Gastrocnemius medialis (tissue), 4 donors: ENCODE results near the gene PRKCD. TPM values are rescaled to one million over a fixed set of nuclear protein-coding genes. Genes with fewer than 3 reads are reported as not detected.

ENCODE experiments used
- ATAC-seq, 2 donors: fragments of 150-250 bp; one replicate each; pipeline ENCODE4 v1.9.1; 2016
- DNase-seq, 2 donors: peaks; one replicate each; pipeline ENCODE4 v3.0.0-alpha.2; 2019
- H3K27ac ChIP-seq, 4 donors: fragments of 200-600 bp; sonication (generic); 1 replicate in 1 of 4; 2 replicates in 3 of 4; pipeline ENCODE4 v1.5.1; 2016 to 2018; ENCODE audit warnings: mild to moderate bottlenecking in 2 of 4, moderate library complexity in 1 of 4
- H3K27me3 ChIP-seq, 3 donors: fragments of 200-600 bp; sonication (generic) in 2 of 3; 1 replicate in 1 of 3; 2 replicates in 2 of 3; pipeline versions ENCODE4 v1.5.1 to v1.6.0; 2016 to 2019; ENCODE audit warnings: mild to moderate bottlenecking in 1 of 3, moderate library complexity in 1 of 3
- H3K36me3 ChIP-seq, 2 donors: fragments of 200-600 bp; sonication (generic) in 1 of 2; one replicate each; pipeline ENCODE4 v1.5.1; 2017 to 2018
- H3K4me1 ChIP-seq, 2 donors: fragments of 200-600 bp; sonication (generic) in 1 of 2; one replicate each; pipeline ENCODE4 v1.5.1; 2016 to 2017; ENCODE audit warnings: mild to moderate bottlenecking in 2 of 2
- H3K4me3 ChIP-seq, 4 donors: fragments of 200-600 bp; sonication (generic) in 3 of 4; 1 replicate in 1 of 4; 2 replicates in 3 of 4; pipeline ENCODE4 v1.5.1; 2016 to 2019; ENCODE audit warnings: mild to moderate bottlenecking in 2 of 4
- H3K9me3 ChIP-seq, 3 donors: fragments of 200-600 bp; sonication (generic) in 2 of 3; 1 replicate in 1 of 3; 2 replicates in 2 of 3; pipeline ENCODE4 v1.5.1; 2016 to 2019
- POLR2A ChIP-seq, 2 donors: fragments of 450-650 bp; IDR thresholded peaks; one replicate each; pipeline ENCODE4 v1.6.1; 2017; ENCODE audit warnings: antibody characterized with exemption in 2 of 2, mild to moderate bottlenecking in 2 of 2, moderate library complexity in 2 of 2
- in situ Hi-C, 4 donors: fragments of 200-750 bp; cut with MboI; loops; one replicate each; pipeline versions ENCODE4 v1.15.0 to v1.8.0; 2017; ENCODE audit warnings: low sequenced_read_pairs in 4 of 4
- intact Hi-C: fragments of 100-400 bp; cut with DNase I; formaldehyde crosslinking; loops from one replicate; pipeline ENCODE4 v1.15.1; 2023; ENCODE audit warnings: low total_unique reads
- total RNA-seq, 4 donors: library from RNA; depleted of rRNA; stranded (reverse); fragments of >200 nt; gene quantifications; one replicate each; pipeline versions ENCODE4 v1.1.0 to v1.2.3, GENCODE V29; 2016
- TF ChIP-seq, protein P1 (sequence below), 5 experiments: fragments of 450-650 bp in 3 of 5; fragments of 200-600 bp in 2 of 5; sonication (generic) in 2 of 5; IDR thresholded peaks in 4 of 5; conservative IDR thresholded peaks in 1 of 5; 1 replicate in 4 of 5; 2 replicates in 1 of 5; pipeline ENCODE4 v1.5.1; 2016 to 2019; ENCODE audit warnings: antibody characterized with exemption in 5 of 5, mild to moderate bottlenecking in 3 of 5, moderate library complexity in 3 of 5

Gene PRKCD
- total RNA-seq, 4 donors from 2014 or later: 2.1 to 5.9 (median 3.4) TPM

- Histone ChIP-seq H3K36me3 (no peaks in the 10 kb centered on the region), H3K9me3 (no peaks in the 10 kb centered on the region), H3K27me3 (no peaks in the 10 kb centered on the region), H3K4me1 (peaks cover 18 to 22% of the 10 kb centered on the region in 2 donors), H3K27ac (peak overlapping the region; percentile 71 to 87 (median 80)), H3K4me3 (peak overlapping the region; percentile 80 to 91 (median 83))
- intact Hi-C loops: loop anchor here (2.0 to 5.0 kb wide), 2 partner anchors 33 to 1195 kb away; partner anchors contain the start of gene PCBP4
- DNase-seq (no peak), ATAC-seq (no peak)
- in situ Hi-C loops: no loop called here
- TF ChIP-seq, protein P1, sequence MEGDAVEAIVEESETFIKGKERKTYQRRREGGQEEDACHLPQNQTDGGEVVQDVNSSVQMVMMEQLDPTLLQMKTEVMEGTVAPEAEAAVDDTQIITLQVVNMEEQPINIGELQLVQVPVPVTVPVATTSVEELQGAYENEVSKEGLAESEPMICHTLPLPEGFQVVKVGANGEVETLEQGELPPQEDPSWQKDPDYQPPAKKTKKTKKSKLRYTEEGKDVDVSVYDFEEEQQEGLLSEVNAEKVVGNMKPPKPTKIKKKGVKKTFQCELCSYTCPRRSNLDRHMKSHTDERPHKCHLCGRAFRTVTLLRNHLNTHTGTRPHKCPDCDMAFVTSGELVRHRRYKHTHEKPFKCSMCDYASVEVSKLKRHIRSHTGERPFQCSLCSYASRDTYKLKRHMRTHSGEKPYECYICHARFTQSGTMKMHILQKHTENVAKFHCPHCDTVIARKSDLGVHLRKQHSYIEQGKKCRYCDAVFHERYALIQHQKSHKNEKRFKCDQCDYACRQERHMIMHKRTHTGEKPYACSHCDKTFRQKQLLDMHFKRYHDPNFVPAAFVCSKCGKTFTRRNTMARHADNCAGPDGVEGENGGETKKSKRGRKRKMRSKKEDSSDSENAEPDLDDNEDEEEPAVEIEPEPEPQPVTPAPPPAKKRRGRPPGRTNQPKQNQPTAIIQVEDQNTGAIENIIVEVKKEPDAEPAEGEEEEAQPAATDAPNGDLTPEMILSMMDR (IDR thresholded peaks at IDR 0.05 in 4 of 5, conservative IDR thresholded peaks at IDR 0.05 in 1 of 5): no peak
- TF ChIP-seq POLR2A (IDR thresholded peaks at IDR 0.05): no peak
Measured at GRCh38 chr3:53161820-53162671, 1.0 kb downstream of the PRKCD start.

- TF ChIP-seq POLR2A (IDR thresholded peaks at IDR 0.05): no peak
- TF ChIP-seq, protein P1 (IDR thresholded peaks at IDR 0.05 in 4 of 5, conservative IDR thresholded peaks at IDR 0.05 in 1 of 5): no peak
- no peak for ATAC-seq
- in situ Hi-C loops (no loop called here), intact Hi-C loops (loop anchor here (5.0 kb wide), 1 partner anchor 1196 kb away; the partner anchor contains the start of gene PCBP4)
- H3K9me3 ChIP-seq: no peaks in the 10 kb centered on the region
- no peaks in the 10 kb centered on the region for H3K36me3 ChIP-seq
- peak overlapping the region in 1 of 4 donors; percentile 71 for H3K27ac ChIP-seq
- H3K27me3 ChIP-seq: no peaks in the 10 kb centered on the region
- H3K4me3 ChIP-seq: peak overlapping the region in 2 of 4 donors; percentile 80 to 84
- peaks cover 18 to 24% of the 10 kb centered on the region in 2 donors for H3K4me1 ChIP-seq
- no peak for DNase-seq
Measured at GRCh38 chr3:53162672-53163443, 1.8 kb downstream of the PRKCD start.

- Histone ChIP-seq H3K27ac (peak overlapping the region in 1 of 4 donors; percentile 13), H3K36me3 (no peaks in the 10 kb centered on the region), H3K4me1 (peaks cover 18 to 24% of the 10 kb centered on the region in 2 donors), H3K27me3 (no peaks in the 10 kb centered on the region), H3K9me3 (no peaks in the 10 kb centered on the region), H3K4me3 (no peak overlapping the region)
- intact Hi-C loops (loop anchor here (5.0 kb wide), 1 partner anchor 1196 kb away; the partner anchor contains the start of gene PCBP4), in situ Hi-C loops (no loop called here)
- DNase-seq: no peak
- TF ChIP-seq, protein P1 (IDR thresholded peaks at IDR 0.05 in 4 of 5, conservative IDR thresholded peaks at IDR 0.05 in 1 of 5): no peak
- TF ChIP-seq POLR2A (IDR thresholded peaks at IDR 0.05): no peak
- ATAC-seq: no peak
Measured at GRCh38 chr3:53163444-53164387, 2.7 kb downstream of the PRKCD start.

DNA sequence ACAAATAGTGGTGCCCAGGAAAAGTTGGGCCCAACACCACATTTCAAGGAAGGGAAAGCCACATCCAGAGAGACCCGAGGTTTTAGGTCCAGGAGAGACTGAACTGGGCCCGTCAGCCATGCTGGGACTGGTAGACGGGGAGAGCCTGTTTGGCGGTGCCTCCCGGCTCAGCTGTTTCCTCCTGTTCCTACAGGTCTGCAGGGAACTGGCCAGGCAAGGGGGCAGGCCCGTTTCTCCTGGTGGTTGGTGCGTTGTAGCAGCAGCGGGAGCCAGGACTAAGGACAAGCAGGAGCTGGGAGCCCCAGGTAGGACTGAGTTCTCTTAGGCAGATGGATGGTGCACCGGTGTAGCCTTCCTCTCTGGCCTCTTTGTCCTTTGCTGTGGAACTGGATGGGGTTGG, 3.9 kb downstream of the PRKCD start:
- in situ Hi-C loops: no loop called here
- DNase-seq (no peak), ATAC-seq (no peak)
- Histone ChIP-seq H3K27me3 (no peaks in the 10 kb centered on the region), H3K4me3 (no peak overlapping the region), H3K36me3 (no peaks in the 10 kb centered on the region), H3K4me1 (peaks cover 9 to 12% of the 10 kb centered on the region in 2 donors), H3K27ac (no peak overlapping the region), H3K9me3 (no peaks in the 10 kb centered on the region)
- intact Hi-C loops: loop anchor here (5.0 kb wide), 1 partner anchor 1198 kb away; the partner anchor contains the start of gene PCBP4
- TF ChIP-seq, protein P1 (IDR thresholded peaks at IDR 0.05 in 4 of 5, conservative IDR thresholded peaks at IDR 0.05 in 1 of 5): no peak
- no peak for TF ChIP-seq POLR2A (IDR thresholded peaks at IDR 0.05)
